Pulmonary artery endothelial cell (primary cell): ENCODE results near the gene DMD. TPM values are rescaled to one million over a fixed set of nuclear protein-coding genes. Genes with fewer than 3 reads are reported as not detected.

ENCODE experiments used
- DNase-seq: peaks from one replicate; pipeline ENCODE4 v3.0.0-alpha.2; 2011; ENCODE audit warnings: low read depth, low spot score
- total RNA-seq: library from RNA; depleted of rRNA; stranded (reverse); fragments of >200 nt; gene quantifications from 2 replicates; pipeline ENCODE4 v1.2.3, GENCODE V29; 2014

The DMD gene
- total RNA-seq, 1 donor from 2014 or later: 5.7 TPM

DNA sequence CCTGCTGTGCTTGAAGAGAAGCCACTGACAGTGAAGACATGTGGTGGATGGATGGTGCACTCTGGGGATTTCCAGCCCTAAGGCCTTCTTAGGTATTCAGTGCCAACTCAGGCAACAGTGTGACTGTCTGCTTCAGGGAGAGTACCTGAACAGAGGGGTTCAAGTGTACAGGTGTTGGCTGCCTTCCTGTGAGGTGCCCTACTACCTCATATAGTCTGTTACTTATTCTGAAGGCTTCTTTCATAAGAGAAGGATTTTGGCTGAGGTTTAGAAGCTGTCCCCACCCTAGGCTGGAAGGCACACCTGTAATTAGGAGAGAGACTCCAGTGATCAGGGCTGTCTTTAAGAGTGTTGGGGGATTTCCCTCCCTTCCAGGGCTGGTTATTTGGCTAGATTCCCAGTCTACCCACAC is 2141.3 kb downstream of the DMD start:
- no peak for DNase-seq
